Gastrocnemius medialis (tissue), 4 donors: Measurements from ENCODE around the gene IGF1R.

ENCODE experiments used
- POLR2A ChIP-seq, 2 donors: fragments of 450-650 bp; IDR thresholded peaks; one replicate each; pipeline ENCODE4 v1.6.1; 2017; ENCODE audit warnings: antibody characterized with exemption in 2 of 2, mild to moderate bottlenecking in 2 of 2, moderate library complexity in 2 of 2
- TF ChIP-seq, protein P1 (sequence below), 5 experiments: fragments of 450-650 bp in 3 of 5; fragments of 200-600 bp in 2 of 5; sonication (generic) in 2 of 5; IDR thresholded peaks in 4 of 5; conservative IDR thresholded peaks in 1 of 5; 1 replicate in 4 of 5; 2 replicates in 1 of 5; pipeline ENCODE4 v1.5.1; 2016 to 2019; ENCODE audit warnings: antibody characterized with exemption in 5 of 5, mild to moderate bottlenecking in 3 of 5, moderate library complexity in 3 of 5

DNA sequence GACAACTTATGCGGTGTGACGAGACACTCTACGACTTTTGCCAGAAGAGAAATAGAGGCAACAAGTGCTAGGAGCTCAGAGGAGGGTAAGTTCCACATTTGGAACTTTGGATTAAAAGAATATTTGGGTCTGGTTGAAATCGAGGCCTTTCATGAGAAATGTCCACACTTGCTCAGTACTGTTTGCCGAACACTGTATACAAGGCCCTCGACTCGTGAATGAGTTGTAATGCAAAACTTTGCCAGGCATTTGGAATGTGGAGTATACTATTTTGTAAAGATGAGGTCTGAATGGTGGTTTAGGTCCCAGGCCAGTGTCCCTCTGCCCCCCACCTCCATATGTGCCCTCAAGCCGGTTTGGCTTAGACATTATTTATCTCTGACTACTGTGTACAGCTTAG is 73.9 kb downstream of the IGF1R start:
- TF ChIP-seq, protein P1, sequence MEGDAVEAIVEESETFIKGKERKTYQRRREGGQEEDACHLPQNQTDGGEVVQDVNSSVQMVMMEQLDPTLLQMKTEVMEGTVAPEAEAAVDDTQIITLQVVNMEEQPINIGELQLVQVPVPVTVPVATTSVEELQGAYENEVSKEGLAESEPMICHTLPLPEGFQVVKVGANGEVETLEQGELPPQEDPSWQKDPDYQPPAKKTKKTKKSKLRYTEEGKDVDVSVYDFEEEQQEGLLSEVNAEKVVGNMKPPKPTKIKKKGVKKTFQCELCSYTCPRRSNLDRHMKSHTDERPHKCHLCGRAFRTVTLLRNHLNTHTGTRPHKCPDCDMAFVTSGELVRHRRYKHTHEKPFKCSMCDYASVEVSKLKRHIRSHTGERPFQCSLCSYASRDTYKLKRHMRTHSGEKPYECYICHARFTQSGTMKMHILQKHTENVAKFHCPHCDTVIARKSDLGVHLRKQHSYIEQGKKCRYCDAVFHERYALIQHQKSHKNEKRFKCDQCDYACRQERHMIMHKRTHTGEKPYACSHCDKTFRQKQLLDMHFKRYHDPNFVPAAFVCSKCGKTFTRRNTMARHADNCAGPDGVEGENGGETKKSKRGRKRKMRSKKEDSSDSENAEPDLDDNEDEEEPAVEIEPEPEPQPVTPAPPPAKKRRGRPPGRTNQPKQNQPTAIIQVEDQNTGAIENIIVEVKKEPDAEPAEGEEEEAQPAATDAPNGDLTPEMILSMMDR (IDR thresholded peaks at IDR 0.05 in 4 of 5, conservative IDR thresholded peaks at IDR 0.05 in 1 of 5): no peak
- no peak for TF ChIP-seq POLR2A (IDR thresholded peaks at IDR 0.05)
